SK-N-SH treated with all-trans-retinoic acid at 6 μM for 48 hours (cell line): ENCODE measurements around the gene TNFRSF18.

ENCODE experiments used
- ATAC-seq: fragments of 200-7000 bp; cut with Tn5 transposase; 3 replicates; pipeline ENCODE4 v1.9.1; 2020; ENCODE audit warnings: mild to moderate bottlenecking, moderate library complexity
- ARNTL ChIP-seq: fragments of 450-650 bp; formaldehyde crosslinking; IDR thresholded peaks from 2 replicates; pipeline ENCODE4 v1.5.0; 2020; ENCODE audit warnings: low read depth, mild to moderate bottlenecking, moderate library complexity, borderline replicate concordance
- BACH2 ChIP-seq: fragments of 250-450 bp; sonication (Bioruptor Pico); IDR thresholded peaks from 2 replicates; pipeline ENCODE4 v1.9.0; 2021; ENCODE audit warnings: mild to moderate bottlenecking, borderline replicate concordance
- CREB5 ChIP-seq: fragments of 250-450 bp; sonication (Bioruptor Pico); IDR thresholded peaks from 2 replicates; pipeline ENCODE4 v1.5.1; 2020; ENCODE audit warnings: low read depth, mild to moderate bottlenecking, moderate library complexity
- CSDC2 ChIP-seq: fragments of 250-450 bp; sonication (Bioruptor Pico); IDR thresholded peaks from 2 replicates; pipeline ENCODE4 v1.5.0; 2020; ENCODE audit warnings: mild to moderate bottlenecking, moderate library complexity
- CSRNP3 ChIP-seq: fragments of 250-450 bp; sonication (Bioruptor Pico); IDR thresholded peaks from 2 replicates; pipeline ENCODE4 v1.5.1; 2021; ENCODE audit warnings: mild to moderate bottlenecking, moderate library complexity
- ESRRG ChIP-seq: fragments of 250-450 bp; sonication (Bioruptor Pico); IDR thresholded peaks from 2 replicates; pipeline ENCODE4 v1.6.1; 2021; ENCODE audit warnings: mild to moderate bottlenecking
- ISL1 ChIP-seq: fragments of 250-450 bp; sonication (Bioruptor Pico); IDR thresholded peaks from 2 replicates; pipeline ENCODE4 v2.1.2; 2022; ENCODE audit warnings: mild to moderate bottlenecking, moderate library complexity
- OSR1 ChIP-seq: fragments of 250-450 bp; sonication (Bioruptor Pico); IDR thresholded peaks from 2 replicates; pipeline ENCODE4 v1.8.0; 2022; ENCODE audit warnings: moderate library complexity, mild to moderate bottlenecking, inconsistent platforms
- PATZ1 ChIP-seq: fragments of 250-450 bp; sonication (Bioruptor Pico); IDR thresholded peaks from 2 replicates; pipeline ENCODE4 v1.8.0; 2020; ENCODE audit warnings: mild to moderate bottlenecking, moderate library complexity, borderline replicate concordance
- POU6F1 ChIP-seq: fragments of 250-450 bp; sonication (Bioruptor Pico); IDR thresholded peaks from 2 replicates; pipeline ENCODE4 v1.8.0; 2021; ENCODE audit warnings: low read depth, mild to moderate bottlenecking, moderate library complexity, borderline replicate concordance
- PPARA ChIP-seq: fragments of 250-450 bp; sonication (Bioruptor Pico); IDR thresholded peaks from 2 replicates; pipeline ENCODE4 v1.5.0; 2020; ENCODE audit warnings: mild to moderate bottlenecking, borderline replicate concordance
- RARB ChIP-seq: fragments of 250-450 bp; sonication (Bioruptor Pico); IDR thresholded peaks from 2 replicates; pipeline ENCODE4 v1.8.0; 2021; ENCODE audit warnings: mild to moderate bottlenecking, moderate library complexity
- TCF4 ChIP-seq: fragments of 250-450 bp; sonication (Bioruptor Pico); IDR thresholded peaks from 2 replicates; pipeline ENCODE4 v1.8.0; 2021; ENCODE audit warnings: mild to moderate bottlenecking, moderate library complexity, borderline replicate concordance
- TOX ChIP-seq: fragments of 250-450 bp; sonication (Bioruptor Pico); IDR thresholded peaks from 2 replicates; pipeline ENCODE4 v1.8.0; 2021; ENCODE audit warnings: mild to moderate bottlenecking, moderate library complexity, borderline replicate concordance
- TSHZ2 ChIP-seq: fragments of 250-450 bp; sonication (Bioruptor Pico); IDR thresholded peaks from 2 replicates; pipeline ENCODE4 v1.5.0; 2020; ENCODE audit warnings: mild to moderate bottlenecking, moderate library complexity
- ZC3H10 ChIP-seq: fragments of 250-450 bp; sonication (Bioruptor Pico); IDR thresholded peaks from 2 replicates; pipeline ENCODE4 v1.5.1; 2021; ENCODE audit warnings: mild to moderate bottlenecking, moderate library complexity
- ZFP3 ChIP-seq: fragments of 250-450 bp; sonication (Bioruptor Pico); IDR thresholded peaks from 2 replicates; pipeline ENCODE4 v1.5.0; 2020; ENCODE audit warnings: mild to moderate bottlenecking, moderate library complexity
- ZFP30 ChIP-seq: fragments of 450-650 bp; formaldehyde crosslinking; IDR thresholded peaks from 2 replicates; pipeline ENCODE4 v1.5.0; 2022; ENCODE audit warnings: mild to moderate bottlenecking, moderate library complexity
- ZNF565 ChIP-seq: fragments of 450-650 bp; formaldehyde crosslinking; conservative IDR thresholded peaks from 2 replicates; pipeline ENCODE4 v1.5.0; 2020; ENCODE audit warnings: low read depth, mild to moderate bottlenecking, moderate library complexity
- ZNF70 ChIP-seq: fragments of 450-650 bp; formaldehyde crosslinking; IDR thresholded peaks from 2 replicates; pipeline ENCODE4 v1.5.0; 2020; ENCODE audit warnings: mild to moderate bottlenecking, moderate library complexity
- ZNF8 ChIP-seq: fragments of 450-650 bp; formaldehyde crosslinking; IDR thresholded peaks from 2 replicates; pipeline ENCODE4 v1.5.0; 2020; ENCODE audit warnings: mild to moderate bottlenecking, moderate library complexity

The TNFRSF18 gene

GRCh38 chr1:1185101-1185765 lies 21.2 kb downstream of the TNFRSF18 start:
- TF ChIP-seq ZNF70 (CRISPR knock-in tag), result no peak
- no peak for TF ChIP-seq RARB (CRISPR knock-in tag)
- no peak for TF ChIP-seq ISL1 (CRISPR knock-in tag)
- TF ChIP-seq BACH2 (CRISPR knock-in tag), result no peak
- no peak for TF ChIP-seq CREB5
- TF ChIP-seq ZFP30 (CRISPR knock-in tag), result no peak
- TF ChIP-seq TOX (CRISPR knock-in tag), result no peak
- no peak for TF ChIP-seq TCF4
- TF ChIP-seq CSRNP3 (CRISPR knock-in tag), result no peak
- TF ChIP-seq ZFP3, result no peak
- TF ChIP-seq PATZ1, result no peak
- no peak for TF ChIP-seq OSR1 (CRISPR knock-in tag)
- ATAC-seq, result no peak

GRCh38 chr1:1183833-1184775 lies 22.3 kb downstream of the TNFRSF18 start:
- no peak for TF ChIP-seq PPARA (CRISPR knock-in tag)
- no peak for TF ChIP-seq ZFP3
- TF ChIP-seq ZNF70 (CRISPR knock-in tag), result no peak
- TF ChIP-seq CSDC2, result no peak
- no peak for TF ChIP-seq ZNF565
- no peak for TF ChIP-seq RARB (CRISPR knock-in tag)
- TF ChIP-seq ISL1 (CRISPR knock-in tag), result no peak
- TF ChIP-seq OSR1 (CRISPR knock-in tag), result no peak
- TF ChIP-seq ESRRG (CRISPR knock-in tag), result no peak
- TF ChIP-seq TSHZ2 (CRISPR knock-in tag), result no peak
- ATAC-seq, result no peak

- ATAC-seq, result no peak
- TF ChIP-seq POU6F1 (no peak), CSRNP3 (CRISPR knock-in tag) (no peak), TOX (CRISPR knock-in tag) (no peak), ZNF565 (no peak), CREB5 (no peak), ARNTL (CRISPR knock-in tag) (no peak), PPARA (CRISPR knock-in tag) (no peak), ZC3H10 (CRISPR knock-in tag) (no peak), CSDC2 (no peak), ESRRG (CRISPR knock-in tag) (no peak), ZFP3 (no peak), ZNF8 (CRISPR knock-in tag) (no peak), OSR1 (CRISPR knock-in tag) (no peak)
These were observed 23.1 kb downstream of the TNFRSF18 start for GRCh38 chr1:1183221-1183747.
